G401 (cell line): ENCODE measurements around the gene ATP11B. TPM values are rescaled to one million over a fixed set of nuclear protein-coding genes. Genes with fewer than 3 reads are reported as not detected.

Experiments
- DNase-seq: peaks from one replicate; pipeline ENCODE4 v3.0.0-alpha.2; 2015; ENCODE audit warnings: low spot score
- in situ Hi-C: cut with HindIII; loops from 2 replicates; pipeline ENCODE4 v1.10.0; 2016; ENCODE audit warnings: low sequenced_read_pairs, mixed read lengths
- total RNA-seq: library from RNA; depleted of rRNA; stranded (reverse); fragments of >200 nt; shearing (Covaris generic); gene quantifications from 2 replicates; pipeline ENCODE4 v1.2.3, GENCODE V29; 2014; rRNA removed

The ATP11B gene
- total RNA-seq, 1 experiment from 2014 or later = 48.5 TPM

DNA sequence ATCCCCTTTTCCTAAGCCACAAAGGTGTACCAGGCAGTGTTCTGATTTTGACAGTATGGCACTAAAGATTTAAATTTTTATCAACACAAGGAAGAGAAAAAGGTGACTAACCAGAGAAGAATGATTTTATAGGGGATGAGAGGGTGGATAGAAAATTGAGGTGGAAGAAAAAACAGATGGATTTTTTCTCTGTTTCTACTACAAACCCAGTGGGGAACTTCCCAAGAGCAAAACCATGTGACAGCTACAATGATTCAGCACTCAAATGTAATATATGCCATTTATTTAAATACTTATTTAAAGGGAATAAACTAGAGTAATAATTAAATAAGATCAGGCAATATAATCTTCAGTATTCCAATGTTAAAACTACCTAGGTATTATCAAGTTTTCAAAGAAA is 176.0 kb downstream of the ATP11B start:
- in situ Hi-C loops = no loop called here
- no peak for DNase-seq

DNA sequence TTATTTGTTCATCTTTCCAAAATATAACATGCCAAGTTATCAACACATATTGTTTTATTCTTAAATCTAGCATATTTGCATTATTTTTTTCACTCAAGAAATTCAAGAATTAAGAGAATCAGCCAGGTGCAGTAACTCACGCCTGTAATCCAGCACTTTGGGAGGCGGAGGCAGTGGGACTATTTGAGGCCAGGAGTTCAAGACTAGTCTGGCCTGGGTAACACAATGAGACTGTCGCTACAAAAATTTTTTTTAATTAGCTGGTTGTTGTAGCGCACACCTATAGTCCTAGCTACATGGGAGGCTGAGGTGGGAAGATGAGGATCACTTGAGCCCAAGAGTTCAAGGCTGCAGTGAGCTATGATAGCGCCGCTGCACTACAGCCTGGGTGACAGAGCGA is 176.5 kb downstream of the ATP11B start:
- DNase-seq = no peak
- in situ Hi-C loops = no loop called here

DNA sequence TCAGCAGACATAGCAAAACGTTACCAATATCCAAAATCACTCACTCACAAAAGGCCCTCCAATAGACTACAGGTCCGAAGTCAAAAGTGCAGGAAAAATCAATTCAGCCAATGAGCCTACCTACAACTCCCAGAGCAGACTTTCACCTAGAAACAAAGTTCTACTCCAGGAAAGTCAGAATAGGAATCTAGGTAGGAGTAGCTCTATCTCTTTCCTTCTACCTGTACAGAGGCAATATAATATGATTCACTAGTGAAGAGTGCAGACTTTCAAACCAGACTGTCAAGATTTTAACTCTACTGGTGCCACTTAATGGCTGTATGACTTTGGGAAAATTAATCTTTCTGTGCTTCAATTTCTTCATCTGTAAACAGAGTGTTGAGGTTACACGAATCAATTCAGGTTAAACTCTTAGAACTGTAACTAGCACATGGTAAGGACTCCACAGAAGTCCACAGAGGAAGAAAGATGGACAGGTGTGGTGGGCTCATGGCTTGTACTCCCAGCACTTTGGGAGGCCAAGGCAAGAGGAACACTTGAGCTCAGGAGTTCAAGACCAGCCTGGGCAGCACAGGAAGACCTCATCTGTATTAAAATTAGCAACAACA is 177.6 kb downstream of the ATP11B start:
- in situ Hi-C loops = no loop called here

More for the DNA sequence above, 177.6 kb downstream of the ATP11B start:
- DNase-seq = no peak

Other genes with a start within 250 kb of the ATP11B start
- 6.1 and 9.6 TPM in 2 replicates for gene DCUN1D1, start 187.0 kb downstream of the ATP11B start, total RNA-seq